GM13976 (cell line): ENCODE results near the gene HSPB6.

Experiments
- DNase-seq: peaks from one replicate; pipeline ENCODE4 v3.0.0; 2012; ENCODE audit warnings: low spot score
- in situ Hi-C: fragments of 300-500 bp; cut with MboI; formaldehyde crosslinking; loops from one replicate; pipeline ENCODE4 v1.12.0; 2022; ENCODE audit warnings: low sequenced_read_pairs, mixed read lengths, inconsistent platforms; ENCODE audit not compliant: unreplicated experiment
- TF ChIP-seq, protein P1 (sequence below): IDR thresholded peaks from 2 replicates; pipeline ENCODE4 v1.5.1; 2012; ENCODE audit warnings: borderline replicate concordance, mild to moderate bottlenecking; ENCODE audit not compliant: insufficient read depth; ENCODE audit errors: extremely low read depth, missing control alignments, control extremely low read depth

The HSPB6 gene

GRCh38 chr19:35708391-35708790 is 48.4 kb downstream of the HSPB6 start:
- in situ Hi-C loops = loop anchor here (10.0 kb wide), 1 partner anchor 216 kb away; no protein-coding TSS in a partner anchor
- TF ChIP-seq, protein P1, sequence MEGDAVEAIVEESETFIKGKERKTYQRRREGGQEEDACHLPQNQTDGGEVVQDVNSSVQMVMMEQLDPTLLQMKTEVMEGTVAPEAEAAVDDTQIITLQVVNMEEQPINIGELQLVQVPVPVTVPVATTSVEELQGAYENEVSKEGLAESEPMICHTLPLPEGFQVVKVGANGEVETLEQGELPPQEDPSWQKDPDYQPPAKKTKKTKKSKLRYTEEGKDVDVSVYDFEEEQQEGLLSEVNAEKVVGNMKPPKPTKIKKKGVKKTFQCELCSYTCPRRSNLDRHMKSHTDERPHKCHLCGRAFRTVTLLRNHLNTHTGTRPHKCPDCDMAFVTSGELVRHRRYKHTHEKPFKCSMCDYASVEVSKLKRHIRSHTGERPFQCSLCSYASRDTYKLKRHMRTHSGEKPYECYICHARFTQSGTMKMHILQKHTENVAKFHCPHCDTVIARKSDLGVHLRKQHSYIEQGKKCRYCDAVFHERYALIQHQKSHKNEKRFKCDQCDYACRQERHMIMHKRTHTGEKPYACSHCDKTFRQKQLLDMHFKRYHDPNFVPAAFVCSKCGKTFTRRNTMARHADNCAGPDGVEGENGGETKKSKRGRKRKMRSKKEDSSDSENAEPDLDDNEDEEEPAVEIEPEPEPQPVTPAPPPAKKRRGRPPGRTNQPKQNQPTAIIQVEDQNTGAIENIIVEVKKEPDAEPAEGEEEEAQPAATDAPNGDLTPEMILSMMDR = no peak
- no peak for DNase-seq
